ENCODE measurements around the gene GPR146.

DNA sequence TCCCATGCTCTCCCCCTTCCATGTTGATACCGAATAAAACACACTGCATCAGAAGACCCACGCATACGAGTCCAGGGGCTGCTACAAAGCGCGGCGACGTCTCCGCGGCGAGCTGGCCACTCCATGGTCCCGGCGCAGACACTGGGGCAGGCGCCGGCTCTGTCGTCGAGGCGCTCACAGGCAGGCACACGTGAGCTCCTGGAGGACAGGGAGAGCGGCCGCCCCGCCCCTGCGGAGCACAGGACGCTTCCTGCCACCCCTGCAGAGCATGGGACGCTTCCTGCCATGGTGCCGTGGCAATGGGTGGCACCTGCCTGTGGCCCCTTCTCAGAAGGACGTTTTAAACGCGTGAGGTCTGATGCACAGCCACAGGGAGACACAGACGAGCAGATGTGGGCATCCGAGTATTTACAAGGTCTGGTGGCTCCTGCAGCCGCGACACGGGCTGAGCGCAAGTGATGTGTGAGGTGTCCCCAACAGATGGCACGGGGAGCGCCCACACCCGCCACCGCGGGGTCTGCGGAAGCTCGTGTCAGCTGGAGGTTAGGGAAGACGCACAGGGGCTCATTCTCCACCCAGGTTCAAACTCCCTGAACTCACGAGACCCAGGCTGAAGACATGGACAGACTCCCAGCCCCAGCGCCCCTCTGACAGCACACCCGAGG is 21.4 kb upstream of the GPR146 start:
- TF ChIP-seq EZH2 (IDR thresholded peaks at IDR 0.05; ENCODE audit: insufficient read depth, low read length): no peak
- TF ChIP-seq, protein P1, sequence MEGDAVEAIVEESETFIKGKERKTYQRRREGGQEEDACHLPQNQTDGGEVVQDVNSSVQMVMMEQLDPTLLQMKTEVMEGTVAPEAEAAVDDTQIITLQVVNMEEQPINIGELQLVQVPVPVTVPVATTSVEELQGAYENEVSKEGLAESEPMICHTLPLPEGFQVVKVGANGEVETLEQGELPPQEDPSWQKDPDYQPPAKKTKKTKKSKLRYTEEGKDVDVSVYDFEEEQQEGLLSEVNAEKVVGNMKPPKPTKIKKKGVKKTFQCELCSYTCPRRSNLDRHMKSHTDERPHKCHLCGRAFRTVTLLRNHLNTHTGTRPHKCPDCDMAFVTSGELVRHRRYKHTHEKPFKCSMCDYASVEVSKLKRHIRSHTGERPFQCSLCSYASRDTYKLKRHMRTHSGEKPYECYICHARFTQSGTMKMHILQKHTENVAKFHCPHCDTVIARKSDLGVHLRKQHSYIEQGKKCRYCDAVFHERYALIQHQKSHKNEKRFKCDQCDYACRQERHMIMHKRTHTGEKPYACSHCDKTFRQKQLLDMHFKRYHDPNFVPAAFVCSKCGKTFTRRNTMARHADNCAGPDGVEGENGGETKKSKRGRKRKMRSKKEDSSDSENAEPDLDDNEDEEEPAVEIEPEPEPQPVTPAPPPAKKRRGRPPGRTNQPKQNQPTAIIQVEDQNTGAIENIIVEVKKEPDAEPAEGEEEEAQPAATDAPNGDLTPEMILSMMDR (IDR thresholded peaks at IDR 0.05; ENCODE audit: insufficient read depth, low read depth, low read length): no peak

Data from astrocyte (in vitro differentiated cells and primary cell).